HG02885 (cell line): Measurements from ENCODE around the gene TNS1.
"Not testable (repeated sequence)": the region's sequence is repeated elsewhere in the genome, so short reads cannot be mapped to it uniquely, and the experiment has no call there.

Experiments used
- ATAC-seq: cut with Tn5 transposase; IDR thresholded peaks from one replicate; pipeline ENCODE4 v1.9.1; 2021; ENCODE audit warnings: mild to moderate bottlenecking; ENCODE audit not compliant: unreplicated experiment, poor library complexity

The TNS1 gene

DNA sequence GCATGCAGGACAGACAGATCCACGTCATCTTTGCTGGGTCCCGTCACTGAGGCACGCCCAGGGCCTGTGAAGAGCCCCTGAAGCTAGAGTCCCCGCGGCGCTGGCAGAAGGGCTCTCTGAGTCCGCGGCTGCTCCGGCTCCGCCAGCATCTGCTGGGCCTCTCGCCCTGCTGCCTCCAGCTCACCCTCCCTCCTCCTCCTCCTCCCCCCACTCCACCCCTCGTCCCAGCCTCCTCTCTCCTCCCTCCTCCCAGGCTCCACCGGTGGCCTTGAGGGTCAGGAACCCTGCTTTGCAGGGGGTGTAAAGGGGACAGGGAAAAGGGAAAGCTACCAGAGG is at the start of gene TNS1:
Gene TNS1 (minus strand): TSS at position 151 of the 336 bp plus-strand sequence. CDS start 123 bp downstream, at position 28.
- no peak for ATAC-seq

DNA sequence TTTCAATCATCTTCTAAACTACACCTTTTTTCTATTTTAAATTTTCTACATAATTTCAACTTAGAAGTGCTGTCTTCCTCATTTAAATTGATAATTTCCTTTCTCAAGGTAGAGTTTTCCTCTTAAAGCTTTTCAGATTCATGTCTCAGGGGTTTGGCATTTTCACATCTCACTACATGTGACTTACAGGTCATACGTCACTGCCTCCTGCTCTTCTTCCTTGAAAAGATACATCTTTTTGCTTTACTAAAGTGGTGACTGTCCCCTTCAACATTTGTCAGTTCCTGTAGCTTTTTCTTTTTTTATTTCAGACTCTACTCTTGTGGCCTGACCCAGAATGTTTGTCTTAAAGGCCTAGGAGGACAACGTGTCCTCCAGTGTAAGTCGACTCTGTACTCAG is 49.1 kb upstream of the TNS1 start:
- ATAC-seq = no peak

DNA sequence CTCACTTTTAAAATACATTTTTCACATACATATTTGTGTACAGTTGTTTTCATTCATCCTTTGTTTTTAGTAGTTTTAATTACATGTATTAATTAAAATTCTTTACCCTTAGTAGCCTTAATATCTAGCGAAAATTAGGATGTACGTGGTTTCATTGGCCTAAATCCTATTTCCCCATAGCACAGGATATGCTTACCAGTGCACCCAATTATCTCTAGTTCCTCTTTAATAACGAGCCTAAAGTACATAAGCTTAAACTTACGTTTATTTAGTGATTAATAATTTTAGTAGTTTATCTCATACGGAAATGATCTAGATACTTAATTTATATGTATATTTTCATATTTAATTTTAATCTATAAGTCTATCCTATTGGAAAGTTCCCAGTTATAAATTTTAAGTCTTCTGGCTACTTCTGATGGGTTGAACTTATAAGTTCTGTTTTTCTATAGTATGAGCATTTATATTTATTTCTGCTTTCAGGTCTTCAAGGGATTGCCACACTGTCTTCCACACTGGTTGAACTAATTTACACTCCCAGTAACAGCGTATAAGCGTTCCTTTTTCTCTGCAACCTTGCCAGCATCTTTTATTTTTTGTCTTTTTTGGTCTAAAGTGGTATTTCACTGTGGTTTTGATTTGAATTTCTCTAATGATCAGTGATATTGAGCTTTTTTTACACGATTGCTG is 44.9 kb upstream of the TNS1 start:
- no peak for ATAC-seq

DNA sequence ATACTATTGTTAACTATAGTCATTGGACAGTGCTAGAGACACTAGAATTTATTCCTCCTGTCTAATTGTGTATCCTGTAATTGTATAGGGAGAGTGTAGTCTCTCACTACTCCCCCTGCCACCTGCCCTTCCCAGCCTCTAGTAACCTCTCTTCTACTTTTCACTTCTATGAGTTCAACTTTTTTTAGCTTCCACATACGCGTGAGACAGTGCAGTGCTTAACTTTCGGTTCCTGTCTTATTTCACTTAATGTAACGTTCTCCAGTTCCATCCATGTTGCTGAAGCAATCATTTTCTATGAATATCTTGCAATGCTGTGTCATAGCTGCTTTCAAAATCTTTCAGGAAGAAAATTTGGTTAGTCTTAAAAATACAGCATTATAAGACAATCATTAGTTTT is 43.4 kb upstream of the TNS1 start:
- peak; percentile 93 for ATAC-seq

DNA sequence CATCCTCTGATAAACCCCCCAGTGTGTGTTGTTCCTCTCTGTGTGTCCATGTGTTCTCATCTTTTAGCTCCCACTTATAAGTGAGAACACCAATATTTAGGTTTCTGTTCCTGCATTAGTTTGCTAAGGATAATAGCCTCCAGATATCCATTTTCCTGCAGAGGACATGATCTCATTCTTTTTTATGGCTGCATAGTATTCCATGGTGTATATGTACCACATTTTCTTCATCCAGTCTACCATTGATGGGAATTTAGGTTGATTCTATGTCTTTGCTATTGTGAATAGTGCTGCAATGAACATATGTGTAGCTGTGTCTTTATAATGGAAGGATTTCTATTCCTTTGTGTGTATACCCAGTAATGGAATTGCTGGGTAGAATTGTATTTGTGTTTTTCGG is 41.8 kb upstream of the TNS1 start:
- not testable (repeated sequence) for ATAC-seq

DNA sequence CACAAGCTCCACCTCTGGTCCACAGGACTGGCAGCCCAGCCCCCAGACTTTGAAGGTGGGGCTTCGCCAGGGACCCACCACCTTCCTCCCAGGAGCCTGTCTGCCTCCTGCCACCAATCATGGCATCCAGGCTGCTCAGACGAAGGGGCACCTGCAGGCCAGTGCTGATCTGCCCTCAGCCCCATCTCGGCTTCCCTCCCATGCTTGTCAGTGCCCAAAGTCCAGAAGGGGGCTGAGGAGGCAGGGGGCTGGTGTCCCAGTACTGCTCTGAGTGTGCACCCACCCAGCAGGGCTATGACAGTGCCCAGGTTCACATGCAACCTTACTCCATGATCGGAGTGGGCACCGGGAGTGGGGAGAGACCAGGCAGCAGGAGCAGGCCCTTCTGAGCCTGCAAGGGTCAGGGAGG is 40.9 kb upstream of the TNS1 start:
- no peak for ATAC-seq

DNA sequence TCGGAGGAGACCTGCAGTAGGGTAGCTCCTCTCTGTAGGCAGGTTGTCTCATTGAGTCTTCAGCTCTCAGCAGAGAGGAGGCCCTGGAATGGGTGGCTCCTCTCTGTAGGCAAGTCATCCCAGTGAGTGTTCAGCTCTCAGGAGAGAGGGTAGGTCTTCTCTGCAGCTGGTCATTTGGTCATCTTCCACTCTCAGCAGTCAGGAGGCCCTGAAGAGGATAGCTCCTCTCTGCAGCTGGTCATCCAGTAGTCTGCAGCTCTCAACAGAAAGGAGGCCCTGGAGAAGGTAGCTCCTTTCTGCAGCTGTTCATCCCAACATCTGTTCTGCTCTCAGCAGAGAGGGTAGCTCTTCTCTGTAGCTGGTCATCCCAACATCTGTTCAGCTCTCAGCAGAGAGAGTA is 40.3 kb upstream of the TNS1 start:
- ATAC-seq = no peak

DNA sequence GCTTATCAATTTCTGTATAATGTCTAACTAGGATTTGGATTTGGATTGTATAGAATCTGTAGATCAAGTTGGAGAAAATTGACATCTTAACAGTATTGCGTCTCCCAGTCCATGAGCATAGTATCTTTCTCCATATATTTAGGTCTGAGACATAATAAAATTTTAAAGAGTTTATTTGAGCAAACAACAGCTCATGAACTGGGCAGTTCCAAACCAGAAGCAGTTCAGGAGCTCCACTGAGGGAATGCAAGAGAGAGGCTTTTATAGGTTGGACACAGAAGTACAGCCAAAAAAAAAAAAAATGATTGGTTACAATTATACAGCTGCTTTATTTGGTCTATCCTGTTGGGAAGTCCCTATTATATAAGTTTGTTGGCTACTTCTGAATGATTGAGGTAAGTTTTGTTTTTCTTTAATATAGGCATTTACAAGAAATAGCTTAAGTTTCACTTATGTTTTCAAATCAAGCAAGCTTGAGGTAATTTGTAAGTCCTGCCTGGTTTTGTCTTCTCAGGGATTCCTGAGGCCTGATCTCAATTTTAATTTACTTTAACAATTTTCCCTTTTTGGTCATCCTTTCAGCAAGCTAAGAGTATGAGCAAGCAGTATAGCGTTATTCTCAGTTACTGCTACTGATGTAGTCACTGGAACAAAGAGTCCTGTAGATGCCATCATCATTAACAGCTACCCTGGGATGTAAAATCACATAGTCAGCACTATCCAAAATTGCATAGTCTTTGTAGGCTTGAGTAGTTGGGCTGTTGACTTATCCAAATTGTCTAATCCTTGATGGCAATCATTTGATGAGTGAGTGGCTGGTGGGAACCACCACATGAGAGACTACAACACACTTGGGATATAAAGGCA is 38.7 kb upstream of the TNS1 start:
- no peak for ATAC-seq

DNA sequence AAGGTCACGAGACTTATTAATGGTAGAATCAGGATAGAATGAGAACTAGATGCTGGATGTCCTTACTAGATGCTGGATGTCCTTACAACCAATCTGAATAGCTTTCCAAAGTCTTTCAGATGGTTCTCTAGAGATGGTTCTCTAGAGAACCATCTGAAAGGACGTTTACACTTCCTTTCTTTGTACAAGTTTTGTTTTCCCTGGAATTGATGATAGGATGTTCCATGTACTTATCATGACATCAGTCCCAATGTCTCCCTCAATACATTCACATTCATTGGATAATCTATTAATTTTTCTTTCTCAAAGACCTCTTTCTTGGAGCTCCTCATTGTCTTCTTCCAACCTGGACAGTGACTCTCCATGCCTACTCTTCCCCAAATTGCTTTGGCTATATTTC is 38.1 kb upstream of the TNS1 start:
- ATAC-seq = no peak

DNA sequence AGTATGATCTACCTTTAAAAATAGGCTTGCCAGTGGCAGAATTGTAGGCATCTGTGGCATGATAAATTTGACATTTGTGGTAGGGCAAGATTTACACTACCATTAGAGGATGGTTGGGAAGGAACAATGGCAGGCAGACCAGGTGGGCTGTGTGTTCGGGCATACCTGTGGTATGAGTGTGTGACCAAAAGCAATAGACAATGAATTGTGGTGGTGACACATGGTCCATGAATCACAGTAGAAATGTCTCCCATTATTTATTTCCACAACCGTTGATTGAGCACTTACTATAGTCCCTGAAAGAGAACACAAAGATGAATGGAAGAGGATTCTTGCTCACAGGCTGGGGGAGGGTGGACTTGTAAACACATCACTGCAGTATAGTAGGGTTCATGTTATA is 36.4 kb upstream of the TNS1 start:
- no peak for ATAC-seq

DNA sequence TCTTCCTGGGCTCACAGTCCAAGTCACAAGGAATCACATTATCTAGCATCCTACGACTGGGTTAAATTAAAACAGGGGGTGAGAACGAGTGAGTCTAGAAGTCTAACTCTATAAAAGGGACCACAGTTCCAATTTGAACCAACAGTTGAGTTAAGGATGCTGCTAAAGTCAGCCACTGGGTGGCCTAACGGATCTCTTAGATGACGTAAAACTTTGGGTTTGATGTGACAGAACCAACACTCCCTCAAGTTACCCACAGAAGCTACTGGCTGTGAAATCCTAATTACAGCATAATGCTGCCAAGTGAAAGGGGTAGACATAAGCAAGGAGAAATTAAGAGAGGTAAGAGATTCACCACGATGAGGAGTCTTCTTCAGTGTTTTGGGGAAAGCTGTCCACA is 33.6 kb upstream of the TNS1 start:
- ATAC-seq = no peak

DNA sequence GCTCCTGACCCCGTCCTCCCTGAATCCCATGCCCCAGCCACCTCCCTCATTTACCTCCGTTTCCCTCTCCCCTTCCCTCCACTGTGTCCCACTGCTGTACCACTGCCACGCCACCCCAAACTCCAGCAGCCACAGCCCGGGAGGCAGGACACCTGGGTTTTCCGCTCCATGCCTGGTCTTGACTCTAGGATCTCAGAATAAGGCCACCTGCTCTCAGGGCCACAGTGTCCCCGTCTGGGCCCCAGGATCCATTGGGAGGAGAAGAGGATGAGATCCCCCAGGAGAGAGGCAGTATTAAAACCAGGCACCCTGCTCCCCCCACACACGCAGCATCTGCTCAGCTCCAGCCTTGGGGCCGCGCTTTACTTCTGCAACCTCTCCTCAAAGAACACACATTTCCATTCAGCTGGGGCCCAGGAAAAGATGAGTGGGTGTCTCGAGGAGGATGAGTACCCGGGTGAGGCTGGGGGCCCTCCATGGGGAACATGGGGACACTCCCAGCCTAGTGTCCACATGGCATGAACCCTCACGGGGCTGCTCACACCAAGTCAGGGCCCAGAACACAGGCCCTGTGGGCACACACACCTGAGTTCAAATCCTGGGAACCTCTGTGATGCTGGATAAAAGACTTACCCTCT is 32.8 kb upstream of the TNS1 start:
- no peak for ATAC-seq

DNA sequence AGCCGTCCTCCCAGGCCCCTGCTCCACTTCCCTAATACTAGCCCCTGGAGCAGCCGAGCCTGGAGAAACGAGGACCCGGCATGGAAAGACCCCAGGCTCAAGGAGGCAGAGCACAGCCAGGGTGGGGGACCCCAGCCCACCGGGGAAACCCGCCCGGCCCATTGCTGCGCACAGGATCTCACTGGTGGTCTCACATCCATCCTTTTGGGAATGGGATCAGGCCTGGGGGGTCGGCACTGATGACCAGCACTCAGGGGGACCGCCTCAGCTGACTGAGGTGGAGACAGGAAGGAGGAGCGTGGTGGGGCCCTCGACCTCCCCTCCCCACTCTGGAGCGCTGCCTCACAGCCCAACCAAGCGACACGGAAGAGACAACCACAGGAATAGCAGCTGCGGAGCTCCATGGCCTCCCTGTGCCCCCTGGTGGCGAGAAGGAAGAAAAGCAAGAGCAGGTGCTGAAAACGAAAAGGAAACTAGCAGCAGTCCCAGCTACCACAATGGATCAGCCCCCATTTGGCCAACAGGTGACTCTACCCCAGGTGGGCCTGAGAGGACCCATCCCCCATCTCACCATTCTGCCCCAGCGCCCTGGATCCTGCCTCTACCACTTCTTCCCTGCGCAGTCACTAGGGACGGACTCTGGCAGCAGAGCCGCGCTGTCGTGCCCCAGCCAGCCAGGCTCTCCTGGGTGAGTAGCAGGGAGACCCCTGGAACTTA is 31.9 kb upstream of the TNS1 start:
- ATAC-seq = peak; percentile 81

DNA sequence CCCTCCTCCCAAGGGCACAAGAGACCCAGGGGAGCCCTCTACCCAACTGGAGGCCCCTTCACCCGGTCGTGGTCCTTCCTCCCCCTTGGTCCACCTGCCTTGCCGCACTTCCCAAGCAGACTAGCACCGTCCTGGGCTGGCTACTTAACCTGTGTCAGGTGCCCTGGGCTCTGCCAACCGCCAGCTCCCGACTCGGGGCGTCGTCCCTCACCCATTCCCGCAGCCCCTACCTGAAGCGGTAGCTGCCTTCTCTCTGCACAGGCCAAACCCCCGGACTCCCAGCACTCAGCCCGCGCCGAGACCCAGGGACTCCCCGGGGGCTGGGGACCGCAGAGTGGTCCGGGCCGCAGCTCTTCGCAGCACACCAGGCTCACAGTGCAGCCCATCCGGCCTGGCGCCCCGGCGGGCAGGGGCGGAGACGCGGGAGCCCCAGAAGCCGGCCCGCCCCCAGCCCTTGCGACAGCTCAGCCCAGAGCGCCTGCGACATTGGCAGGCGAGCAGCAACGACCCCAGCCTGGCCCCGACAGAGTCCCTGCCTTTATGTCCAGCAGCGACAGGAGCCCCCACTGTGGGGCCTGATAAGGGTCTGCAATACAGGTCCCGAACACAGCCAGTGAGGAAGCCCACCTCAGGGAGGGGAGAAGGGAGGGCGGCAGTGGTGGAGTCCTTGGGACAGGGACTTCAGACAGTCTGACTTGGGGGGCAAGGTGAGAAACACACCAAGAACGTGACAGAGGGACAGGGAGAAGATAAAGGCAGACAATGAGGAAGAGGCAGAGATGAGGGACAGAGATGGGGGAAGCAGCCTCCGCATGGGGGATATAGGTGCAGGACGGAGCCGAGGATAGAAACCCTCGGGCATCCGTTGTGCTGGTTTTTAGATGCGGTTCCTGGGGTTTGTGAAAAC is 31.0 kb upstream of the TNS1 start:
- ATAC-seq = no peak

DNA sequence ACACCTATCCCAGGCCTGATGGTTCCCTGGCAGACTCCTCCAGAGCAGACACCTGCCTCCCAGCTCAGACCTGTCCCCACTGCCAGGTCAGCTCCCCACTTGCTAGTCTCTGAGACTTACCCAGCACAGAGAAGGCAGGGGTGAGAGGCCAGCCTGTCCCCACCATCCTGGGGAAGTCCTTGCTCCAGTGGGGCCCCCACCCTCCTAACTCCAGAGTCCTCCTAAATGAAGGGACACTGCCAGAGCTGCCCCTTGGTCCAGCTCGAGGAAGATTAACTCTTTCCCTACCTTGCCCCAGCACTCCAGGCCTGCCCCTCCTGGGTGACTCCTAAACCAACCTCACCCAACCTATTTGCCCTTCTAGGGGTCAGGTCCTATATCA is 30.4 kb upstream of the TNS1 start:
- ATAC-seq = no peak

DNA sequence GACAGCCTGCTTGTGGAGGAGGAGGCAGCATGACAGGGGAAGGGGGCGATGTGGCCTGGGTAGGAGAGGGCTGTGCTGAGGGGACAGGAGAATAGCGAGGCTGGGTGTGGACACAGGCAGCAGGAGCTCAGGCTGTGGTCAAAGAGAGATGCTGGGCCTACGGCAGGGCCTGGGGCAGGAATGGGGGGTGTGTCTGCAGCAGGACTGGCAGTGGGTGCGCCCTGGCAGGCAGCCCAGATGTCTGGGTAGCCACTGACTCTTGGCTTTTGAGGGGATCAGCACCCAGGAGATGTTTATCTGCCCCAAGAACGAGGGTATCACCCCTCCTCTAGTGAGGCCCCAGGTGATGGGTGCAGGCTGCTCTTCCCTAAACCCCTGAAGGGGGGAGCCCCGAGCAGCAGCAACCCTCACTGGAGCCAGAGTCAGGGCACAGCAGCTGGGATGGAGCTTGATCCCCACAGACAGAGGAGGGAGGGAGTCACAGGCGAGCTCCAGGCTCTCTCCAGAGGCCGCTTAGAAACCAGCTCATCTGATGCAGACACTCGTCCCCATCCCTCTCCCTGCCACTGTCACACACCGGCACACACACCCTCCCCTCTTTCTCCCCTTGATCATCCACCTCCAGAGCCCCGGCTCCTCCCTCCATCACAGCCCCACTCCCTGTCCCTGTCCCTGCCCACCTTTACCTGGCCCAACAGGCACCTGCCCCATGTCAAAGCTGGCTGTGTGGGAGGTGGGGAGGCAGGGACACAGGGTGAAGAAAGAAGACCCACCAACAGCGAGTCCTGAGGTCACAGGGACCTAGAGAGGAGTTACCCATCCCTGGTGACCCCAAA is 29.8 kb upstream of the TNS1 start:
- ATAC-seq = no peak

DNA sequence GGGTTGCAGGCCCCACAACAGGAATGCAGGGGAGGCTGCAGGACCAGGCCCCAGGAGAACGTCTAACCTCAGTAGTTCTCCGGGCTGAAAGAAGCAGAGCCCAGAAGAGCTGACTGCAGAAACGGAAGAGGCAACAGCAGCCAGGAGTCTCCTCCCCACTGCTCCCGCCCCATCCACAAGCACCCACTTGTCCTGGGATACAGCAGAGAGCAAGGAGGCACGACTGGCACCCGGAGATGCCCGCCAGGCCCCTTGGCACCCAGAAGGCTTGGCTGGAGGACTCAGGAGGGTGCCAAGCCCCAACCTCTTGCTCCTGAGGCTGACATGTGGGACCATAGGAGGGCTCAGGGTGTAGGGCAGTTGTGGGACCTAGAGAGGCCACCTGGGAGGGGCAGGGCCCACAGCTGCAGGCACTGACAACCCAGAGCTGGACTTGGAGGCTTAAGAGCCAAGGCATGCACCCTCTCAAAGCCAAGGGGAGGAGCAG is 29.0 kb upstream of the TNS1 start:
- no peak for ATAC-seq

DNA sequence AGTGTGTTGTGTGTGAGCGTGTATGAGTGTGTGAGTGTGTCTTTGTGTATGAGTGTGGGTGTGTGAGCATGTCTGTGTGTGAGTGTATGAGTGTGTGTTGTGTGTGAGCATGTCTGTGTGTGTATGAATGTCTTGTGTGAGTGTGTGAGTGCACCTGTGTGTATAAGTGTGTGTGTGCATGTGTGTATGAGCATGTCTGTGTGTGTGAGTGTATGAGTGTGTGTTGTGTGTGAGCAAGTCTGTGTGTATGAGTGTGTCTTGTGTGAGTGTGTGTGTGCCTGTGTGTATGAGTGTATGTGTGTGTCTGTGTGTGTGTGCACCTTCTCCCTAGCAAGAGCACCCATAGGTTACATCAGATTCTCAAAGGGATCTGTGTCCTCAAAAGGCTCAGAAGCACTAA is 28.5 kb upstream of the TNS1 start:
- no peak for ATAC-seq
